Kidney (tissue), 14 donors: ENCODE results near the gene TBC1D9B. TPM values are rescaled to one million over a fixed set of nuclear protein-coding genes. Genes with fewer than 3 reads are reported as not detected.

ENCODE experiments used
- DNase-seq, 5 donors: peaks; one replicate each; pipeline ENCODE4 v3.0.0-alpha.2; 2013 to 2020
- FAIRE-seq: peaks from 2 replicates; lab custom pipeline; 2012; peaks lifted over from hg19 to GRCh38; lab: Jason Lieb, UNC
- H3K27ac ChIP-seq, 2 donors: one replicate each; pipeline ENCODE4 v1.7.0; 2013; ENCODE audit warnings: low read depth in 2 of 2, low read length in 2 of 2, inconsistent platforms in 1 of 2
- H3K27me3 ChIP-seq: one replicate; pipeline ENCODE4 v1.7.1; 2013; ENCODE audit warnings: low read length, inconsistent platforms; ENCODE audit not compliant: control insufficient read depth, insufficient read depth
- H3K36me3 ChIP-seq, 3 donors: one replicate each; pipeline versions ENCODE4 v1.7.0 to v1.7.1; 2013; ENCODE audit warnings: low read length in 3 of 3, control low read depth in 1 of 3, inconsistent platforms in 1 of 3; ENCODE audit not compliant: insufficient read depth in 3 of 3, control insufficient read depth in 2 of 3
- H3K4me1 ChIP-seq, 3 donors: one replicate each; pipeline versions ENCODE4 v1.7.0 to v1.7.1; 2013; ENCODE audit warnings: low read length in 3 of 3, inconsistent platforms in 1 of 3, low read depth in 1 of 3; ENCODE audit not compliant: control insufficient read depth in 2 of 3, insufficient read depth in 2 of 3
- H3K4me3 ChIP-seq, 3 donors: one replicate each; pipeline versions ENCODE4 v1.7.0 to v1.8.1; 2013; ENCODE audit warnings: low read length in 3 of 3, control low read depth in 1 of 3, inconsistent platforms in 1 of 3
- H3K9ac ChIP-seq, 3 donors: one replicate each; pipeline versions ENCODE4 v1.7.0 to v1.7.1; 2013; ENCODE audit warnings: low read length in 3 of 3, control low read depth in 1 of 3, inconsistent platforms in 1 of 3
- H3K9me3 ChIP-seq, 3 donors: one replicate each; pipeline versions ENCODE4 v1.7.0 to v1.7.1; 2013; ENCODE audit warnings: low read length in 3 of 3, control low read depth in 1 of 3, inconsistent platforms in 1 of 3; ENCODE audit not compliant: control insufficient read depth in 2 of 3, insufficient read depth in 1 of 3
- intact Hi-C: fragments of 100-400 bp; cut with DNase I; formaldehyde crosslinking; loops from one replicate; pipeline ENCODE4 v1.11.1; 2022
- polyA plus RNA-seq: library from polyadenylated mRNA; stranded (reverse); fragments of 350-450 nt; fragmentation: Illumina TruSeq; extraction: RNeasy Lipid Tissue Mini Kit (QIAGEN cat#74804); gene quantifications from one replicate; pipeline ENCODE4 v1.2.3, GENCODE V29; 2014; ENCODE audit warnings: low read depth, low replicate concordance; ENCODE audit not compliant: insufficient read depth
- total RNA-seq: library from RNA; stranded (reverse); fragmentation: NEBNext Ultra II Directional; extraction: Animal tissue kit (Norgen Biotek cat#: 25700); gene quantifications from one replicate; pipeline ENCODE4 v1.2.1, GENCODE V29; 2021
- TF ChIP-seq, protein P1 (sequence below): IDR thresholded peaks from 3 replicates; pipeline ENCODE4 v1.5.1; 2012; ENCODE audit warnings: mild to moderate bottlenecking, moderate library complexity, borderline replicate concordance; ENCODE audit not compliant: insufficient read depth; ENCODE audit errors: extremely low read depth
- donor health status: control.
- donor health status: control.
- donor health status: control.
- donor health status: control.
- donor health status: control.
- donor health status: DM: yes; HTN: yes; CAD: no.
- donor health status: Normal renal cell carcinoma (clear cell type).

TBC1D9B gene
- total and polyA plus RNA-seq, 2 donors from 2014 or later: 49.5 to 117 TPM

DNA sequence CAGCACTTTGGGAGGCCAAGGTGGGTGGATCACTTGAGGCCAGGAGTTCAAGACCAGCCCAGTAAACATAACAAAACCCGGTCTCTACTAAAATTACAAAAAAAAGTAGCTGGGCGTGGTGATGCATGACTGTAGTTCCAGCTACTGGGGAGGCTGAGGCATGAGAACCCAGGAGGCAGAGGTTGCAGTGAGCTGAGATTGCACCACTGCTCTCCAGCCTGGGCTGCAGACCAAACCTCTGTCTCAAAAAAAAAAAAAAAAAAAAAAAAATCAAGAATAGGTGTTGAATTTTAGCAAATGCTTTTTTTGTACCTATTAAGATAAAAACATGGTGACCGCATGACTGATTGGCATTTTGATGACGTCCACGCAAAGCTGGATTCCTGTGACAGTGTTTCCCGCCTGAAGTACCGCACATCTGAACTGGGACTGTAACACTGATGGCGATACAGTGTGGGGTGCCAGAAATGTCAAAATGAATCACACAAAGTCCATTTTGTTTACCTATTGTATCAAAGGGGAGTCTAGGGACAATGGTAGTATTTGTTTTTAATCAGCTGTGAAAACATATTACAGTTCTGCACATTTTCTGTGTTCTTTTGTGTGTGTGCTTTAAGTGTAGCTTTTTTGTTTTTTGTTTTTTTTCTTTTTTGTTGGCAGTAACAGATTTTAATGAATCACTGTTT lies 23.2 kb upstream of the TBC1D9B start:
- H3K9ac ChIP-seq: no peak overlapping the region
- peak in 1 of 5 donors; percentile 24 for DNase-seq
- H3K4me3 ChIP-seq: no peak overlapping the region
- H3K36me3 ChIP-seq: no peaks in the 10 kb centered on the region
- H3K4me1 ChIP-seq: no peaks in the 10 kb centered on the region
- intact Hi-C loops: no loop called here
- TF ChIP-seq, protein P1, sequence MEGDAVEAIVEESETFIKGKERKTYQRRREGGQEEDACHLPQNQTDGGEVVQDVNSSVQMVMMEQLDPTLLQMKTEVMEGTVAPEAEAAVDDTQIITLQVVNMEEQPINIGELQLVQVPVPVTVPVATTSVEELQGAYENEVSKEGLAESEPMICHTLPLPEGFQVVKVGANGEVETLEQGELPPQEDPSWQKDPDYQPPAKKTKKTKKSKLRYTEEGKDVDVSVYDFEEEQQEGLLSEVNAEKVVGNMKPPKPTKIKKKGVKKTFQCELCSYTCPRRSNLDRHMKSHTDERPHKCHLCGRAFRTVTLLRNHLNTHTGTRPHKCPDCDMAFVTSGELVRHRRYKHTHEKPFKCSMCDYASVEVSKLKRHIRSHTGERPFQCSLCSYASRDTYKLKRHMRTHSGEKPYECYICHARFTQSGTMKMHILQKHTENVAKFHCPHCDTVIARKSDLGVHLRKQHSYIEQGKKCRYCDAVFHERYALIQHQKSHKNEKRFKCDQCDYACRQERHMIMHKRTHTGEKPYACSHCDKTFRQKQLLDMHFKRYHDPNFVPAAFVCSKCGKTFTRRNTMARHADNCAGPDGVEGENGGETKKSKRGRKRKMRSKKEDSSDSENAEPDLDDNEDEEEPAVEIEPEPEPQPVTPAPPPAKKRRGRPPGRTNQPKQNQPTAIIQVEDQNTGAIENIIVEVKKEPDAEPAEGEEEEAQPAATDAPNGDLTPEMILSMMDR: no peak
- FAIRE-seq: no peak
- no peaks in the 10 kb centered on the region for H3K9me3 ChIP-seq
- no peak overlapping the region for H3K27ac ChIP-seq
- H3K27me3 ChIP-seq: no peaks in the 10 kb centered on the region

DNA sequence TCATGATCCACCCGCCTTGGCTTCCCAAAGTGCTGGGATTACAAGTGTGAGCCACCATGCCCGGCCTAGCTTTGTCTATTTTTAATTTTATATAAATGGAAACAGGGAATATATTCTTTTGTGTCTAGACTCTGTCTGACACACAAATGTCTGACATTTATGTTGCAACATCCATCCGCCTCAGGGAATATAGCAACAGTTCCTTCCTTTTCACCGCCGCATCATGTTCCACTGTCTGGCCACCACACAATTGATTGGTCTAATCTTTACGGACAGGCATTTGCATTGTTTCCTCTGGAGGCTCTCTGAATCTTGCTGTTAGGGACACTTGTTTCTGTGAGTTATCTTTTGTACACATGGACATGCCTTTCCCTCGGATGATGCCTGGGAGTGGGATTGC lies 20.1 kb upstream of the TBC1D9B start:
- no peaks in the 10 kb centered on the region for H3K36me3 ChIP-seq
- no peak overlapping the region for H3K9ac ChIP-seq
- FAIRE-seq (no peak), DNase-seq (no peak)
- no peaks in the 10 kb centered on the region for H3K4me1 ChIP-seq
- H3K4me3 ChIP-seq: no peak overlapping the region
- no peaks in the 10 kb centered on the region for H3K27me3 ChIP-seq
- H3K27ac ChIP-seq: no peak overlapping the region
- no peaks in the 10 kb centered on the region for H3K9me3 ChIP-seq
- TF ChIP-seq, protein P1: no peak
- intact Hi-C loops: no loop called here

DNA sequence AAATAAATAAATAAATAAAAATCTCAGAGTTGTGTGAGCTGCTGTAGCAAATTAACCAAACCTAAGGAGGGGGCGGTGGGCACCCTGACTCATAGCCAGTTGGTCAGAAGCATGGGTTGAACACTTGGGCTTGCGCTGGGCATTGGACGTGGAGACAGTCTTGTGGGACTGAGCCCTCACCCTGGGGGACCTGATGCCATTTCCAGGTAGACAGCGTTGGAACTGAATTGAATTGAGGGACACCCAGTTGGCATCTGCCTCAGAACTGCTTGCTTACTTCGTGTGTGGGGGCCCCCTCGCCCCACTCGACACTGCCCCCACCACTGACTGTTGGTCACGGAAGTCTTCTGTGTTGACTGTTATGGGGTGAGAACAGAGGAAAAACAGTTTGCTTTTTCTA lies 19.0 kb upstream of the TBC1D9B start:
- Histone ChIP-seq H3K27ac (no peak overlapping the region), H3K9ac (no peak overlapping the region), H3K27me3 (no peaks in the 10 kb centered on the region), H3K4me3 (no peak overlapping the region), H3K36me3 (no peaks in the 10 kb centered on the region), H3K9me3 (no peaks in the 10 kb centered on the region), H3K4me1 (no peaks in the 10 kb centered on the region)
- FAIRE-seq: no peak
- no peak for DNase-seq
- TF ChIP-seq, protein P1: no peak
- intact Hi-C loops: no loop called here

DNA sequence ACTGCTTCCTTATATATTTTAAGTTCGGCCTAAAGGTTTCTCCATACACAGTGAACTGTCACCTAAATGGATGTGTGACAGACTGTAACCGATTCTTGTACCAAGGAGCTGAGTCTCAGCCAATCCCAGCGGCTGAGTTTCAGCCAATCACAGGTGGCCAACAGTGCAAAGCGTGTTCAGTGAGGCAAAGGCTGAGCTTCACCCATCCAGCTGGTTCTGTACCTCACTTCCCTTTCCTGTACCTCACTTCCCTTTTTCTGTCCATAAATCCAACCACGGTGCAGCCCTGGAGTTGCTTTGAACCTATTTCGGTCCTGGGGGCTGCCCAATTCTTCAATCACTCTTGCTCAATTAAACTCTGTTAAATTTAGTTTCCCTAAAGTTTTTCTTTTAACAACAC lies 15.7 kb upstream of the TBC1D9B start:
- Histone ChIP-seq H3K36me3 (no peaks in the 10 kb centered on the region), H3K9ac (no peak overlapping the region), H3K9me3 (no peaks in the 10 kb centered on the region), H3K4me3 (no peak overlapping the region), H3K27me3 (no peaks in the 10 kb centered on the region), H3K4me1 (no peaks in the 10 kb centered on the region), H3K27ac (no peak overlapping the region)
- intact Hi-C loops: no loop called here
- no peak for FAIRE-seq
- no peak for DNase-seq
- TF ChIP-seq, protein P1: no peak
